Measurements from ENCODE around the gene TMEM234.

Gene TMEM234

DNA sequence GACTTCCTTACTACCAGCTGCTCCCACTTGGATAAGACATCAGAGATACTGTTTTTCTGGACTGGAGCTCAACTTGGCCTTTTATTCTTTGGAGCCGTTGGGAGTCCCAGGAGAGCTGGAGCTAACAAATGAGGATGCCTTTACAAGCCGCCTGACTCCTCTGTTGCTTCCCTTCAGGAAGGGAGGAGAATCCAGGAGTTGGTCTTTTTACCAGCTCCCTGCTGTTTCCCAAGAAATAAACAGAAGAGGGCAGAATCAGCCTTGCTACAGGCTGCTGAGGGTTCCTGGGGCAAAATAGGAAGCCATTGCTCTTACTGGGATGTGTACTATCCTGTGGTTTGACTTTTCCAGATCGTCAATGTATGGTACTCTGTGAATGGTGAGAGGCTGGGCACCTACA is 1.5 kb upstream of the TMEM234 start:
- CTCF ChIA-PET = no interaction called here
- DNase-seq (ENCODE audit: extremely low spot score) = no peak
- POLR2A ChIA-PET = interaction anchor here (1.9 kb wide), 1 partner anchor 12 kb away, joined by 5 read pairs; no protein-coding TSS in a partner anchor
- TF ChIP-seq BHLHE40 (IDR thresholded peaks at IDR 0.05; ENCODE audit: borderline replicate concordance) = no peak
- TF ChIP-seq FOXA1 (IDR thresholded peaks at IDR 0.05) = no peak
- no peak for TF ChIP-seq LEF1 (IDR thresholded peaks at IDR 0.05; ENCODE audit: borderline replicate concordance)
- TF ChIP-seq NFRKB (IDR thresholded peaks at IDR 0.05) = no peak
- no peak for TF ChIP-seq ELF4 (IDR thresholded peaks at IDR 0.05)
- TF ChIP-seq FOXK2 (IDR thresholded peaks at IDR 0.05) = no peak
- no peak for TF ChIP-seq SUZ12 (IDR thresholded peaks at IDR 0.05)
- TF ChIP-seq HDGF (IDR thresholded peaks at IDR 0.05; ENCODE audit: borderline replicate concordance) = no peak
- no peak for TF ChIP-seq TARDBP (IDR thresholded peaks at IDR 0.05)
- no peak for TF ChIP-seq FOXM1 (IDR thresholded peaks at IDR 0.05; ENCODE audit: borderline replicate concordance)
- TF ChIP-seq L3MBTL2 (conservative IDR thresholded peaks at IDR 0.05) = no peak
- no peak for TF ChIP-seq SP1 (IDR thresholded peaks at IDR 0.05)
- no peak for TF ChIP-seq CTBP1 (IDR thresholded peaks at IDR 0.05; ENCODE audit: borderline replicate concordance)
- TF ChIP-seq ARNT (IDR thresholded peaks at IDR 0.05) = no peak
- no peak for TF ChIP-seq ZNF384 (IDR thresholded peaks at IDR 0.05)
- TF ChIP-seq PKNOX1 (IDR thresholded peaks at IDR 0.05) = no peak

DNA sequence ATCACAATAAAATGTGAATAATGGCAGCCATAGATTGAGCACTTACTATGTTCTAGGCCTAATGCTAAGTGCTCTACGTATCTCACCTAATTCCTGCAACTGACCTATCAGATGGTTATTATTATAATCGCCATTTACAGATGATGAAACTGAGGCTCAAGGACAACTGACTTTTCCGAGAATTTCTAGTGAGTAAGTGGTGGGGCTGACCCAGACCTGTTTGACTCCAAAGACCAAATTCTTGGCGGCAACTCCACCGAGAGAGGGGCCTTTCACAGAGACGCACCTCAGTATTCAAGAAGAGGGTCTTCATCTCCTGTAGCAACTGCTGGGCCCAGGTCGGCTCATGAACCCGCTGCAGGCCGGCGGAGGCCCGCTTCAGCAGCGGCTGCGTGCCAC is 573 bp downstream of the TMEM234 start:
- TF ChIP-seq SUZ12 (IDR thresholded peaks at IDR 0.05) = no peak
- no peak for TF ChIP-seq CTBP1 (IDR thresholded peaks at IDR 0.05; ENCODE audit: borderline replicate concordance)
- no peak for TF ChIP-seq HDGF (IDR thresholded peaks at IDR 0.05; ENCODE audit: borderline replicate concordance)
- ChIA-PET POLR2A (interaction anchor here (3.4 kb wide), 1 partner anchor 16 kb away, joined by 10 read pairs; the partner anchor contains the start of gene IQCC), CTCF (interaction anchor here (1.0 kb wide), 1 partner anchor 9 kb away, joined by 3 read pairs; no protein-coding TSS in a partner anchor)
- no peak for DNase-seq (ENCODE audit: extremely low spot score)

DNA sequence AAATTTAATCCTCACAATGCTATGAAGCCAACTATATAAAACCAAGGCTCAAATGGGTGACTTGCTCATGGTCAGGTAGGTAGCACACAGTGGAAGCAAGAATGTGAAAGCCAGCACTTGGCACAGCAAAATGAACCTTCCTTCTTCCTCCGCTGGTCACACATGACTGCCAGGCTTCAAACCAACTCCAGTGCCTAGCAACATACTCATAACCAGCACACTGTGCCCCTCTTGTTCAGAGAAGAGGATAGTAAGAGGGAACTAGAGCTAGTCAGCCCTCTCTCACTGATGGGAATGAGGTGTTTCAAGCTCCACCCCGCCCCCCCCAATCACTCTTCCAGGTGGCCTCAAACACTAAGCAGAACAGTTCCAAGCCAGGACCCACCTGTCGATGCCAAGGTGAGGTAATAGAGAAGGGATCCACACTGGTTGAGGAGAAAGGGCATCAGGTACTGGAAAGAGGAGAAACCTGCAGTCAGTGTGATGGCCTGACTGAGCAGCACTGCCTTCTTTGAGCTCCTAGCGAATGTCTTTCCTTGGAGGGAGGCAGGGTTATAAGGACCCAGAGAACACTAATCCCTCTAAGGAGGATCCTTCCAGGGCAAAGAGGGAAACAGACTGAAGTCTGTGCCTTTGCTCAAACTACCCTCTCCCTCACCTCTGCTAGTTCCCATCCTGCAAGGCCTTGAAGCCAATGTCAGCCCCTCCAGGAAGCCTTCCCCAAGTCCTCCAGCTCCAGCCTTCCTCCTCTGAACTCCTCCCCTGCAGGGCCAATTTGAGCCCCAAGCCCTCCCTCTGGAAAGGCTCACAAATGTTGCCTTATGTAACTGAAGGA is 1.2 kb downstream of the TMEM234 start:
- ChIA-PET CTCF (interaction anchor here (1.0 kb wide), 1 partner anchor 10 kb away, joined by 3 read pairs; no protein-coding TSS in a partner anchor), POLR2A (interaction anchor here (0.6 to 3.4 kb wide), 3 partner anchors 12 to 113 kb away, joined by 3 to 10 read pairs (median 3); partner anchors contain the start of gene IQCC)
- no peak for TF ChIP-seq HDGF (IDR thresholded peaks at IDR 0.05; ENCODE audit: borderline replicate concordance)
- TF ChIP-seq L3MBTL2 (conservative IDR thresholded peaks at IDR 0.05) = no peak
- TF ChIP-seq ELF4 (IDR thresholded peaks at IDR 0.05) = no peak
- TF ChIP-seq NFRKB (IDR thresholded peaks at IDR 0.05) = no peak
- TF ChIP-seq SP1 (IDR thresholded peaks at IDR 0.05) = no peak
- no peak for TF ChIP-seq FOXM1 (IDR thresholded peaks at IDR 0.05; ENCODE audit: borderline replicate concordance)
- no peak for TF ChIP-seq FOXK2 (IDR thresholded peaks at IDR 0.05)
- TF ChIP-seq CTBP1 (IDR thresholded peaks at IDR 0.05; ENCODE audit: borderline replicate concordance) = no peak
- no peak for TF ChIP-seq ZNF384 (IDR thresholded peaks at IDR 0.05)
- TF ChIP-seq TARDBP (IDR thresholded peaks at IDR 0.05) = no peak
- no peak for TF ChIP-seq LEF1 (IDR thresholded peaks at IDR 0.05; ENCODE audit: borderline replicate concordance)
- no peak for DNase-seq (ENCODE audit: extremely low spot score)

GRCh38 chr1:32219022-32219421 is 3.1 kb downstream of the TMEM234 start:
- DNase-seq (ENCODE audit: extremely low spot score) = no peak
- ChIA-PET CTCF (no interaction called here), POLR2A (interaction anchor here (3.4 kb wide), 1 partner anchor 13 kb away, joined by 10 read pairs; the partner anchor contains the start of gene IQCC)
- TF ChIP-seq BHLHE40 (IDR thresholded peaks at IDR 0.05; ENCODE audit: borderline replicate concordance) (no peak), L3MBTL2 (conservative IDR thresholded peaks at IDR 0.05) (no peak), HDGF (IDR thresholded peaks at IDR 0.05; ENCODE audit: borderline replicate concordance) (no peak), FOXK2 (IDR thresholded peaks at IDR 0.05) (no peak), ARNT (IDR thresholded peaks at IDR 0.05) (no peak), SUZ12 (IDR thresholded peaks at IDR 0.05) (no peak), LEF1 (IDR thresholded peaks at IDR 0.05; ENCODE audit: borderline replicate concordance) (no peak), NFRKB (IDR thresholded peaks at IDR 0.05) (no peak), CTBP1 (IDR thresholded peaks at IDR 0.05; ENCODE audit: borderline replicate concordance) (no peak), TARDBP (IDR thresholded peaks at IDR 0.05) (no peak), PKNOX1 (IDR thresholded peaks at IDR 0.05) (no peak), ELF4 (IDR thresholded peaks at IDR 0.05) (no peak)

DNA sequence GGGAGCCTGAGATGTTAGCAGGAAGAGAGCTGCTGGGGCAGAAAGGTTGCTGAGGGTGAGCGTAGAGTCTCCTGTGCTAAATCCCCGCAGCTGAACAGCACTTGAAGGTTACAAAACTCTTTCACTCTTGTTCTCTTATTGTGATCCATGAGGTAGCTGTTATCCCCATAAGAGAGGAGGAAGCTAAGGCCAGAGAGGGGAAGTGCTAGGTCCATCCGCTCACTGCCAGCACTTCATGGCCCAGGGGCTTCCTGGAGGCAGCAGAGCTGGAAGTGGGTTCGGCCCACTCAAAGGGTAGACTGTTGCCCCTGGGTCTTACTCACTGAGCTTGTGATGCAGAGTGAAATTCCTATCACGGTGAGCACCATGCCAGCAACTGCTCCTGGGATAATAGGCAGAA is 5.6 kb downstream of the TMEM234 start:
- DNase-seq (ENCODE audit: extremely low spot score) = no peak
- POLR2A ChIA-PET = interaction anchor here (1.0 to 3.0 kb wide), 7 partner anchors 10 to 37 kb away, joined by 3 to 21 read pairs (median 3); partner anchors contain the start of genes IQCC and TXLNA
- TF ChIP-seq SP1 (IDR thresholded peaks at IDR 0.05) (no peak), FOXK2 (IDR thresholded peaks at IDR 0.05) (no peak), LEF1 (IDR thresholded peaks at IDR 0.05; ENCODE audit: borderline replicate concordance) (no peak), L3MBTL2 (conservative IDR thresholded peaks at IDR 0.05) (no peak), SUZ12 (IDR thresholded peaks at IDR 0.05) (no peak)
- CTCF ChIA-PET = interaction anchor here (0.8 to 1.7 kb wide), 10 partner anchors 9 to 197 kb away, joined by 3 to 7 read pairs (median 4); partner anchors contain the start of genes CCDC28B, IQCC and TXLNA
